Left lung (tissue), 10 donors: ENCODE measurements around the gene TMEM266. TPM values are rescaled to one million over a fixed set of nuclear protein-coding genes. Genes with fewer than 3 reads are reported as not detected.
A peak's percentile ranks its signal among the peaks of the same experiment; 100 is the strongest.

ENCODE experiments used
- ATAC-seq: fragments of 200-7000 bp; cut with Tn5 transposase; one replicate; pipeline ENCODE4 v1.9.1; 2020; ENCODE audit warnings: moderate library complexity
- DNase-seq, 4 donors: peaks; one replicate each; pipeline ENCODE4 v3.0.0-alpha.2; 2013 to 2020
- H3K27ac ChIP-seq, 2 donors: fragments of 200-600 bp; sonication (generic) in 1 of 2; one replicate each; pipeline versions ENCODE4 v1.5.0 to v1.8.0; 2020 to 2021
- H3K27me3 ChIP-seq, 2 donors: fragments of 200-600 bp; sonication (generic) in 1 of 2; one replicate each; pipeline versions ENCODE4 v1.5.0 to v1.8.0; 2020 to 2021
- H3K36me3 ChIP-seq, 2 donors: fragments of 200-600 bp; sonication (generic) in 1 of 2; one replicate each; pipeline versions ENCODE4 v1.5.0 to v1.8.0; 2020 to 2021
- H3K4me1 ChIP-seq, 2 donors: fragments of 200-600 bp; one replicate each; pipeline ENCODE4 v1.8.0; 2021
- H3K4me3 ChIP-seq, 2 donors: fragments of 200-600 bp; sonication (generic) in 1 of 2; one replicate each; pipeline versions ENCODE4 v1.5.0 to v1.8.0; 2020 to 2021; ENCODE audit warnings: mild to moderate bottlenecking in 1 of 2
- H3K9me3 ChIP-seq, 2 donors: fragments of 200-600 bp; sonication (generic) in 1 of 2; one replicate each; pipeline versions ENCODE4 v1.5.0 to v1.8.0; 2020 to 2021
- CTCF ChIP-seq, 2 donors: fragments of 200-600 bp; sonication (generic) in 1 of 2; IDR thresholded peaks; one replicate each; pipeline versions ENCODE4 v1.5.0 to v1.8.0; 2021; ENCODE audit warnings: antibody characterized with exemption in 2 of 2
- intact Hi-C, 2 donors: fragments of 100-400 bp; cut with DNase I; formaldehyde crosslinking; loops; one replicate each; pipeline versions ENCODE4 v1.11.2 to v1.14.2; 2022
- polyA plus RNA-seq, 6 donors: library from polyadenylated mRNA; unstranded; fragments of 120-200 nt; gene quantifications; one replicate each; pipeline ENCODE4 v1.2.1, GENCODE V29; 2013; ENCODE audit not compliant: insufficient read length in 6 of 6
- total RNA-seq, 2 donors: library from RNA; stranded (reverse); fragmentation: NEBNext Ultra II Directional; extraction: Animal tissue kit (Norgen Biotek cat#: 25700); gene quantifications; one replicate each; pipeline ENCODE4 v1.2.1, GENCODE V29; 2021
- donor health status: DM: no; HTN: yes; CAD: no.
- donor health status: DM: no; HTN: no; CAD: no.

The TMEM266 gene
- total and polyA plus RNA-seq, 8 donors: 1.1 to 2.9 (median 2.3) TPM

- H3K9me3 ChIP-seq: no peaks in the 10 kb centered on the region
- intact Hi-C loops: loop anchor here in 1 of 2 donors (5.0 kb wide), 1 partner anchor 136 kb away; no protein-coding TSS in a partner anchor
- peak; percentile 80 to 86 for TF ChIP-seq CTCF (IDR thresholded peaks at IDR 0.05)
- no peaks in the 10 kb centered on the region for H3K36me3 ChIP-seq
- no peak overlapping the region for H3K27ac ChIP-seq
- H3K27me3 ChIP-seq: peaks cover 0 to 66% of the 10 kb centered on the region in 2 donors
- peaks cover 0 to 10% of the 10 kb centered on the region in 2 donors for H3K4me1 ChIP-seq
- H3K4me3 ChIP-seq: no peak overlapping the region
- DNase-seq (peak; percentile 57 to 94 (median 76)), ATAC-seq (peak; percentile 97)
These were observed 131.2 kb downstream of the TMEM266 start for GRCh38 chr15:76190751-76191538.

GRCh38 chr15:76191539-76192244, 131.9 kb downstream of the TMEM266 start:
- Histone ChIP-seq H3K27me3 (peaks cover 0 to 62% of the 10 kb centered on the region in 2 donors), H3K4me3 (no peak overlapping the region), H3K36me3 (no peaks in the 10 kb centered on the region), H3K27ac (no peak overlapping the region), H3K4me1 (peaks cover 0 to 13% of the 10 kb centered on the region in 2 donors), H3K9me3 (no peaks in the 10 kb centered on the region)
- no peak for TF ChIP-seq CTCF (IDR thresholded peaks at IDR 0.05)
- intact Hi-C loops: loop anchor here in 1 of 2 donors (5.0 kb wide), 1 partner anchor 136 kb away; no protein-coding TSS in a partner anchor
- no peak for DNase-seq
- ATAC-seq: no peak

- intact Hi-C loops: loop anchor here in 1 of 2 donors (5.0 kb wide), 1 partner anchor 135 kb away; no protein-coding TSS in a partner anchor
- Histone ChIP-seq H3K9me3 (no peaks in the 10 kb centered on the region), H3K36me3 (no peaks in the 10 kb centered on the region), H3K4me3 (no peak overlapping the region), H3K27me3 (peaks cover 0 to 60% of the 10 kb centered on the region in 2 donors), H3K27ac (no peak overlapping the region), H3K4me1 (peaks cover 0 to 17% of the 10 kb centered on the region in 2 donors)
- TF ChIP-seq CTCF (IDR thresholded peaks at IDR 0.05): no peak
- DNase-seq (no peak), ATAC-seq (no peak)
These were observed 132.9 kb downstream of the TMEM266 start for GRCh38 chr15:76192715-76193114.

- no peak overlapping the region for H3K4me3 ChIP-seq
- H3K9me3 ChIP-seq: no peaks in the 10 kb centered on the region
- ATAC-seq (no peak), DNase-seq (no peak)
- H3K4me1 ChIP-seq: peaks cover 0 to 17% of the 10 kb centered on the region in 2 donors
- H3K27ac ChIP-seq: no peak overlapping the region
- intact Hi-C loops: loop anchor here in 1 of 2 donors (5.0 kb wide), 1 partner anchor 133 kb away; no protein-coding TSS in a partner anchor
- peaks cover 0 to 52% of the 10 kb centered on the region in 2 donors for H3K27me3 ChIP-seq
- H3K36me3 ChIP-seq: no peaks in the 10 kb centered on the region
- no peak for TF ChIP-seq CTCF (IDR thresholded peaks at IDR 0.05)
These were observed 134.1 kb downstream of the TMEM266 start for GRCh38 chr15:76193934-76194333.
